Measurements from ENCODE around the gene SCRG1.

SCRG1 gene

GRCh38 chr4:173436771-173437265 lies 37.9 kb upstream of the SCRG1 start:
- in situ Hi-C loops (cut with MboI; ENCODE audit: low sequenced_read_pairs, unreplicated experiment): no loop called here
- no peak for DNase-seq (ENCODE audit: low spot score)
- TF ChIP-seq, protein P1, sequence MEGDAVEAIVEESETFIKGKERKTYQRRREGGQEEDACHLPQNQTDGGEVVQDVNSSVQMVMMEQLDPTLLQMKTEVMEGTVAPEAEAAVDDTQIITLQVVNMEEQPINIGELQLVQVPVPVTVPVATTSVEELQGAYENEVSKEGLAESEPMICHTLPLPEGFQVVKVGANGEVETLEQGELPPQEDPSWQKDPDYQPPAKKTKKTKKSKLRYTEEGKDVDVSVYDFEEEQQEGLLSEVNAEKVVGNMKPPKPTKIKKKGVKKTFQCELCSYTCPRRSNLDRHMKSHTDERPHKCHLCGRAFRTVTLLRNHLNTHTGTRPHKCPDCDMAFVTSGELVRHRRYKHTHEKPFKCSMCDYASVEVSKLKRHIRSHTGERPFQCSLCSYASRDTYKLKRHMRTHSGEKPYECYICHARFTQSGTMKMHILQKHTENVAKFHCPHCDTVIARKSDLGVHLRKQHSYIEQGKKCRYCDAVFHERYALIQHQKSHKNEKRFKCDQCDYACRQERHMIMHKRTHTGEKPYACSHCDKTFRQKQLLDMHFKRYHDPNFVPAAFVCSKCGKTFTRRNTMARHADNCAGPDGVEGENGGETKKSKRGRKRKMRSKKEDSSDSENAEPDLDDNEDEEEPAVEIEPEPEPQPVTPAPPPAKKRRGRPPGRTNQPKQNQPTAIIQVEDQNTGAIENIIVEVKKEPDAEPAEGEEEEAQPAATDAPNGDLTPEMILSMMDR (IDR thresholded peaks at IDR 0.05; ENCODE audit: borderline replicate concordance, control extremely low read depth, extremely low read depth, insufficient read depth, missing control alignments): no peak

DNA sequence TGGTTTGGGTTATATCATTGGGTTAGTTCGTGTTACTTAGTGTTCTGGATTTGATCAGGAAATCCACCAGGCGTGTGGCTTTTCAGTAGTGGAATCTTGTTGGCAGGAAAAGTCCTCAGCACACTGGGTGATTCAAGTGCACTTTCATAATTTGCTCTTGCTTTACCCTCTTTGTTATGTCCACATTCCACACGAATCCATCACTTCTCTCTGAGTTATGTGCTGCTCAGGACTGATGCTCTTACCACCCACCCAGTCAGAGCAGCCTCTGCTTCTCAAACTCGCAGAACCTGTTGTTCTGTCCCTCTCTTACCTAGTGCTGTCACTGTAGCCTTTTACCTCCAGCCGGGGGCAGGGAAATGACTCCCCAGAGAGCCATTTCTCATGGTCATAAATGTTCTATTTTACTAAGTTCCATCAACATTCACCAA lies 37.2 kb upstream of the SCRG1 start:
- no peak for DNase-seq (ENCODE audit: low spot score)
- TF ChIP-seq, protein P1 (IDR thresholded peaks at IDR 0.05; ENCODE audit: borderline replicate concordance, control extremely low read depth, extremely low read depth, insufficient read depth, missing control alignments): no peak
- in situ Hi-C loops (cut with MboI; ENCODE audit: low sequenced_read_pairs, unreplicated experiment): no loop called here

DNA sequence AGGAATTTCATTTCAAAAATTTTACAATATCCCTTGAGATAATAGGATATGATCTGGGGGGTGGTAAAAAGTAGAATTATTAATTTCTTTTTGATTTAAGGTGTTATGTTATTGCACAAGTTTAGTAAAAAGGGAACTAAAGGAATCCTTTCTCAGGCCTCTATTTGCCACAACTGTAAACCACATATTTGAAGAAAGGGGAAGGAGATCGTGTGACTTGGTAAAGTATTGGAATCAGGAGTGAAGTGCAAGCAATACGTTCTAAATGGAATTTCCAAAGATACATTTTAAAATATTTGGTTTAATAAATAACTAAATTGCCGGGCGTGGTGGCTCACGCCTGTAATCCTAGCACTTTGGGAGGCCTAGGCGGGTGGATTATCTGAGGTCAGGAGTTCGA lies 35.3 kb upstream of the SCRG1 start:
- DNase-seq (ENCODE audit: low spot score): no peak
- in situ Hi-C loops (cut with MboI; ENCODE audit: low sequenced_read_pairs, unreplicated experiment): no loop called here
- TF ChIP-seq, protein P1 (IDR thresholded peaks at IDR 0.05; ENCODE audit: borderline replicate concordance, control extremely low read depth, extremely low read depth, insufficient read depth, missing control alignments): no peak

DNA sequence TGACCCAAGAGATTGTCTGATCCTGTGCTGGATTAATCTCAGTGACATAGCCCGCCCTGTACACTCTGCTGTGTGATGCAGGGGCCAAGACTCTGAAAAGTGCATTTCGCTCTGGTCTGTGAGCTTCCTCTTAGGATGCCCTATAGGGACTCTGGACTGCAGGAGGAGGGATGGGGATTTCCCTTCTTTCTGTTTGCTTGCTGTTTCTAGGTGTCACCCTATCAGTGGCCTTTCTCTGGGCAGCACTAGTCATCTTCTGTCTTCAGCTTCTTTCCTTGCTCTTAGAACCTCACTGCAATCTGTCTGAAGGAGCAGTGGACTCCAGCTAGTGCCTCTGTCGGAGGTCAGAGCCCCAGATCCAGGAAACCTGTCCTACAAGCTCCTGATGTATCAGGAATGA lies 34.5 kb upstream of the SCRG1 start:
- TF ChIP-seq, protein P1 (IDR thresholded peaks at IDR 0.05; ENCODE audit: borderline replicate concordance, control extremely low read depth, extremely low read depth, insufficient read depth, missing control alignments): no peak
- DNase-seq (ENCODE audit: low spot score): no peak
- in situ Hi-C loops (cut with MboI; ENCODE audit: low sequenced_read_pairs, unreplicated experiment): no loop called here

- in situ Hi-C loops (cut with MboI; ENCODE audit: low sequenced_read_pairs, unreplicated experiment): no loop called here
- DNase-seq (ENCODE audit: low spot score): no peak
- TF ChIP-seq, protein P1 (IDR thresholded peaks at IDR 0.05; ENCODE audit: borderline replicate concordance, control extremely low read depth, extremely low read depth, insufficient read depth, missing control alignments): no peak
Observed at GRCh38 chr4:173432430-173432829, 33.5 kb upstream of the SCRG1 start.

- DNase-seq (ENCODE audit: low spot score): no peak
- in situ Hi-C loops (cut with MboI; ENCODE audit: low sequenced_read_pairs, unreplicated experiment): no loop called here
- TF ChIP-seq, protein P1 (IDR thresholded peaks at IDR 0.05; ENCODE audit: borderline replicate concordance, control extremely low read depth, extremely low read depth, insufficient read depth, missing control alignments): no peak
Observed at GRCh38 chr4:173426064-173426463, 27.1 kb upstream of the SCRG1 start.

Measured in GM13976 (cell line).